Ascending aorta (tissue), 2 donors: Measurements from ENCODE around the gene NSD2. TPM values are rescaled to one million over a fixed set of nuclear protein-coding genes. Genes with fewer than 3 reads are reported as not detected.

Experiments used
- DNase-seq, 2 donors: peaks; one replicate each; pipeline ENCODE4 v3.0.0-alpha.2; 2019; ENCODE audit warnings: low spot score in 2 of 2
- H3K27ac ChIP-seq, 2 donors: fragments of 200-600 bp; sonication (generic); one replicate each; pipeline ENCODE4 v1.5.1; 2016 to 2017; ENCODE audit warnings: mild to moderate bottlenecking in 1 of 2
- H3K27me3 ChIP-seq: fragments of 200-600 bp; sonication (generic); one replicate; pipeline ENCODE4 v1.5.1; 2017
- H3K36me3 ChIP-seq, 2 donors: fragments of 200-600 bp; sonication (generic); one replicate each; pipeline ENCODE4 v1.5.1; 2016
- H3K4me1 ChIP-seq, 2 donors: fragments of 200-600 bp; sonication (generic); one replicate each; pipeline ENCODE4 v1.5.1; 2016 to 2017; ENCODE audit warnings: mild to moderate bottlenecking in 1 of 2
- H3K4me3 ChIP-seq, 2 donors: fragments of 200-600 bp; sonication (generic); one replicate each; pipeline ENCODE4 v1.5.1; 2016 to 2017; ENCODE audit warnings: mild to moderate bottlenecking in 1 of 2
- H3K9me3 ChIP-seq, 2 donors: fragments of 200-600 bp; sonication (generic); one replicate each; pipeline ENCODE4 v1.5.1; 2016
- CTCF ChIP-seq, 3 experiments: fragments of 200-600 bp in 2 of 3; fragments of 450-650 bp in 1 of 3; sonication (generic) in 2 of 3; IDR thresholded peaks; one replicate each; pipeline ENCODE4 v1.5.1; 2016 to 2019; ENCODE audit warnings: antibody characterized with exemption in 3 of 3, mild to moderate bottlenecking in 1 of 3, moderate library complexity in 1 of 3
- intact Hi-C: fragments of 100-400 bp; cut with DNase I; formaldehyde crosslinking; loops from one replicate; pipeline ENCODE4 v1.15.1; 2023
- total RNA-seq: library from RNA; depleted of rRNA; stranded (reverse); fragments of >200 nt; gene quantifications from one replicate; pipeline ENCODE4 v1.1.0, GENCODE V29; 2016

NSD2 gene
- total RNA-seq, 1 donor from 2014 or later: 19.9 TPM

DNA sequence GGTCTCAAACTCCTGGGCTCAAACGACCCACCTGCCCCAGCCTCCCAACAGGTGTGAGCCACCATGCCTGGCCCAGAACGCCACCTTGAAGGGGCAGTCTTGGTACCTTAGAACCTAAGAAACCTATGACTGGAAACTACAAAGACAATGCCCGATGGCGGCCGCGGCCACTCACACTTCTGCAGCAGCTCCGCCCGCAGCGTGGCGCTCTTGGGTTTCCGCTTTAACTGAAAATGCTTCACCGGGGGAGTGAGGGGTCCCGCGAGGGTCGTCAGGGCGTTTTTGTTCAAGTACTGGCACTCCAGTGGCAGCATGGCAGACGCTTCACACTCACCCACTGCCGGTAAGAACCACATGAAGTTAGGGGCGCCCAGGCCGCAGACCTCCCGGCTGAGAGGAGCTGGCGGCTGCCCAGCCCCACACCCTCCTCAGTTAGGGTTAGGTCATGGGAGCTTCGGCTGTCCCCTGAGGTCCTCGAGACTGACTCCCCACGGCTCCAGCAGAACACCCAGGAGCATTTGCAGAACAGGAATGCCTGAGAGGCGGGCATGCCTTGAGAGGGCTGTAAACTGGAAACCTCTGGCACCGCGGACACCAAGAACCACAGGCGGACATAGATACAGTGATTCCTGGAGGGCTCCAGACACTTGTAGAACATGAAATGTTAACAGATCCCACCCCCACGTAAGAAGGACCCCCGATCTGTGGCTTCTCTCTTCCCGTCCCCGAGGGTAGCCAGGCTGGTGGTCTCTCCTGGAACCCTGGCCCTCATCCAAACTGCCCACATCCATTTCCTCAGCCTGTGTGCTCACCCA, 118.5 kb downstream of the NSD2 start:
- peak in 1 of 2 donors; percentile 44 for DNase-seq
- Histone ChIP-seq H3K36me3 (peaks cover 54 to 67% of the 10 kb centered on the region in 2 donors), H3K27me3 (no peaks in the 10 kb centered on the region), H3K4me3 (no peak overlapping the region), H3K27ac (no peak overlapping the region), H3K4me1 (no peaks in the 10 kb centered on the region), H3K9me3 (no peaks in the 10 kb centered on the region)
- intact Hi-C loops: no loop called here
- TF ChIP-seq CTCF (IDR thresholded peaks at IDR 0.05): no peak

DNA sequence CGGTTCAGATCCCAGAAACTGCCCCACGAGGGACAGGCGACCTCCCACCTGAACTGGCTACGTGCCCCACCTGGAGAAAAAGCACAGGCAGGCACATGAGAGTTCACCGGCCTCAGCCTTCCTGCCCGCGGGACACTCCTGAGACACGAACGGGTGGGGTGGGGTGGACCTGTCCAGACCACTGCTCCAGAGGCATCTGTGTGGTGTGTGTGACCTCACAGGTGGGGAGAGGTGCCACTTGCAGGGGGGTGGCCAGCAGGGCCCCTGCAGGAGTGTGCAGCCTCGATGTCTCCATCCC, 119.1 kb downstream of the NSD2 start:
- intact Hi-C loops: no loop called here
- H3K27ac ChIP-seq: no peak overlapping the region
- no peaks in the 10 kb centered on the region for H3K27me3 ChIP-seq
- peak in 1 of 2 donors; percentile 42 for DNase-seq
- H3K36me3 ChIP-seq: peaks cover 53 to 62% of the 10 kb centered on the region in 2 donors
- no peak overlapping the region for H3K4me3 ChIP-seq
- H3K9me3 ChIP-seq: no peaks in the 10 kb centered on the region
- H3K4me1 ChIP-seq: no peaks in the 10 kb centered on the region
- TF ChIP-seq CTCF (IDR thresholded peaks at IDR 0.05): no peak

GRCh38 chr4:1990676-1991075, 119.5 kb downstream of the NSD2 start:
- no peak for DNase-seq
- H3K36me3 ChIP-seq: peaks cover 51 to 58% of the 10 kb centered on the region in 2 donors
- H3K4me3 ChIP-seq: no peak overlapping the region

GRCh38 chr4:1991087-1991486, 119.9 kb downstream of the NSD2 start:
- peaks cover 47 to 54% of the 10 kb centered on the region in 2 donors for H3K36me3 ChIP-seq
- no peak for TF ChIP-seq CTCF (IDR thresholded peaks at IDR 0.05)
- H3K9me3 ChIP-seq: no peaks in the 10 kb centered on the region
- no peak overlapping the region for H3K4me3 ChIP-seq
- no peak overlapping the region for H3K27ac ChIP-seq
- intact Hi-C loops: no loop called here
- H3K4me1 ChIP-seq: no peaks in the 10 kb centered on the region
- DNase-seq: no peak
- no peaks in the 10 kb centered on the region for H3K27me3 ChIP-seq

More at GRCh38 chr4:1990676-1991075, 119.5 kb downstream of the NSD2 start:
- Histone ChIP-seq H3K27ac (no peak overlapping the region), H3K27me3 (no peaks in the 10 kb centered on the region), H3K9me3 (no peaks in the 10 kb centered on the region), H3K4me1 (no peaks in the 10 kb centered on the region)
- intact Hi-C loops: no loop called here
- TF ChIP-seq CTCF (IDR thresholded peaks at IDR 0.05): no peak

DNA sequence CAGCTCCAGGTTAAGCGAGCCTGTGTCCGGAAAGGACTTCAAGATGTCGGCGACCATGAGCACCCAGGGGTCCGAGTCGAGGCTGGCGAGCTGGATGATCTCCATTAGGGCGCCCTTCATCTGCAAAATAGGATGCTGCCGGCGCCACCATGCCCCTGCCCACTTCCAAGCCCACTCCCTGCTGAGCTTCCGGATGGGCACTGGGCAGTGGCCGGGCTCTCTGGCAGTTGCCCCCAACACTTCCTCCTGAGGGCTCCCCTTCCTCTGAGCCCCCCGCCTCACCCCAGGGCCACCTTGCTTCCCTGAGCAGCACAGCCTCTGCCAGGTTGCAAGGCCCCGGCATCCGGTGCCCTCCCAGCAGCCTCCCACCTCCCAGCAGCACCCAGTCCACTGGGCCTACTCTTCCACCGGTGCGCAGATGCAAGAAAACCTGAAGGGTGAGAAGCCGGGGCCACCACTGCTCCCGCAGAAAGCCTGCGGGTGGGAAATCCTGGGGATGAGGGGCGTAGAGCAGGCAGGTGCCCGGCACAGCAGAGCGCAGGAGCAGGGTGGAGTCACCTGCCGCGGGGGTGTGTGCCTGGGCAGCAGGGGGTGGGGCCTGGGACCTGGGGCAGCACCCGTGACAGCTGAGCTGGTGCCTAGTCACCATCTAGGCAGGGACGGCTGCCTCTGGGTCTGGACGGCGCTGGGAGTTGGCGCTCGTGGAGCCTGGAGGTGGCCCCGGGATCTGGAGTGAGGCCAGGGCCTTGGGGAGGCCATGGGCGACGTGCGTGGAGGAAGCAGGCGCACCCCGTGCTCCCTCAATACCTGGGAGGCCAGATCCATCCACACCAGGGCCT, 120.6 kb downstream of the NSD2 start:
- H3K4me1 ChIP-seq: no peaks in the 10 kb centered on the region
- TF ChIP-seq CTCF (IDR thresholded peaks at IDR 0.05): no peak
- DNase-seq: peak in 1 of 2 donors; percentile 53
- no peaks in the 10 kb centered on the region for H3K9me3 ChIP-seq
- H3K27me3 ChIP-seq: no peaks in the 10 kb centered on the region
- H3K27ac ChIP-seq: no peak overlapping the region
- intact Hi-C loops: no loop called here
- no peak overlapping the region for H3K4me3 ChIP-seq
- peaks cover 39 to 46% of the 10 kb centered on the region in 2 donors for H3K36me3 ChIP-seq
